Measurements from ENCODE around the gene CARD14. TPM values are rescaled to one million over a fixed set of nuclear protein-coding genes. Genes with fewer than 3 reads are reported as not detected.

CARD14 gene
- total RNA-seq, 1 donor from 2014 or later: 0.60 TPM

- Mint-ChIP-seq H3K27ac (peak overlapping the region; percentile 27), H3K9me3 (no peaks in the 10 kb centered on the region), H3K4me3 (no peak overlapping the region), H3K27me3 (ENCODE audit: insufficient read depth, low read depth) (peaks cover 3% of the 10 kb centered on the region), H3K36me3 (peaks cover 24% of the 10 kb centered on the region), H3K4me1 (no peaks in the 10 kb centered on the region)
- Histone ChIP-seq H3K4me1 (no peaks in the 10 kb centered on the region), H3K36me3 (no peaks in the 10 kb centered on the region), H3K27ac (no peak overlapping the region), H3K79me2 (ENCODE audit: low read depth) (no peaks in the 10 kb centered on the region), H3K9me3 (ENCODE audit: low read depth) (no peaks in the 10 kb centered on the region), H3K4me2 (no peak overlapping the region), H3K9ac (no peak overlapping the region), H4K20me1 (ENCODE audit: low read depth) (no peaks in the 10 kb centered on the region), H3F3A (ENCODE audit: low read depth) (peaks cover 27% of the 10 kb centered on the region), H3K4me3 (no peak overlapping the region), H2AFZ (replicated peaks) (no peak overlapping the region), H3K27me3 (no peaks in the 10 kb centered on the region)
- no peak for DNase-seq (ENCODE audit: low spot score)
- TF ChIP-seq EZH2phosphoT487 (IDR thresholded peaks at IDR 0.05): no peak
- no peak for TF ChIP-seq EZH2 (IDR thresholded peaks at IDR 0.05)
- TF ChIP-seq CTCF (IDR thresholded peaks at IDR 0.05): no peak
Measured at GRCh38 chr17:80132906-80133625, 36.8 kb upstream of the CARD14 start.

- Histone ChIP-seq H3K27me3 (no peaks in the 10 kb centered on the region), H3K9ac (no peak overlapping the region), H3K4me2 (no peak overlapping the region), H4K20me1 (ENCODE audit: low read depth) (no peaks in the 10 kb centered on the region), H3K36me3 (peaks cover 4% of the 10 kb centered on the region), H3K4me1 (no peaks in the 10 kb centered on the region), H3K27ac (no peak overlapping the region), H3F3A (ENCODE audit: low read depth) (peaks cover 27% of the 10 kb centered on the region), H3K9me3 (ENCODE audit: low read depth) (no peaks in the 10 kb centered on the region), H2AFZ (replicated peaks) (no peak overlapping the region), H3K4me3 (no peak overlapping the region), H3K79me2 (ENCODE audit: low read depth) (no peaks in the 10 kb centered on the region)
- Mint-ChIP-seq H3K9me3 (no peaks in the 10 kb centered on the region), H3K27ac (peak overlapping the region; percentile 27), H3K4me3 (no peak overlapping the region), H3K27me3 (ENCODE audit: insufficient read depth, low read depth) (peaks cover 3% of the 10 kb centered on the region), H3K4me1 (no peaks in the 10 kb centered on the region), H3K36me3 (peaks cover 27% of the 10 kb centered on the region)
- TF ChIP-seq EZH2 (IDR thresholded peaks at IDR 0.05) (no peak), EZH2phosphoT487 (IDR thresholded peaks at IDR 0.05) (no peak), CTCF (IDR thresholded peaks at IDR 0.05) (no peak)
- no peak for DNase-seq (ENCODE audit: low spot score)
Measured at GRCh38 chr17:80133626-80133970, 36.2 kb upstream of the CARD14 start.

- Mint-ChIP-seq H3K36me3 (peaks cover 49% of the 10 kb centered on the region), H3K27ac (no peak overlapping the region)
Measured at GRCh38 chr17:80137131-80137530, 32.7 kb upstream of the CARD14 start.

More at GRCh38 chr17:80137131-80137530, 32.7 kb upstream of the CARD14 start:
- Histone ChIP-seq H3K9ac (no peak overlapping the region), H4K20me1 (ENCODE audit: low read depth) (peaks cover 4% of the 10 kb centered on the region), H3K79me2 (ENCODE audit: low read depth) (peaks cover 3% of the 10 kb centered on the region), H2AFZ (replicated peaks) (no peak overlapping the region), H3K27ac (no peak overlapping the region), H3K9me3 (ENCODE audit: low read depth) (no peaks in the 10 kb centered on the region), H3K36me3 (peaks cover 27% of the 10 kb centered on the region), H3K4me3 (no peak overlapping the region), H3K4me2 (no peak overlapping the region), H3K27me3 (no peaks in the 10 kb centered on the region), H3K4me1 (peaks cover 7% of the 10 kb centered on the region), H3F3A (ENCODE audit: low read depth) (peaks cover 18% of the 10 kb centered on the region)
- no peaks in the 10 kb centered on the region for H3K9me3 Mint-ChIP-seq
- peaks cover 5% of the 10 kb centered on the region for H3K4me1 Mint-ChIP-seq
- DNase-seq (ENCODE audit: low spot score): no peak
- H3K27me3 Mint-ChIP-seq (ENCODE audit: insufficient read depth, low read depth): peaks cover 3% of the 10 kb centered on the region
- no peak for TF ChIP-seq EZH2phosphoT487 (IDR thresholded peaks at IDR 0.05)
- TF ChIP-seq CTCF (IDR thresholded peaks at IDR 0.05): no peak
- TF ChIP-seq EZH2 (IDR thresholded peaks at IDR 0.05): no peak
- H3K4me3 Mint-ChIP-seq: no peak overlapping the region
